Measurements from ENCODE around the gene SLC2A2.
A peak's percentile ranks its signal among the peaks of the same experiment; 100 is the strongest.

Gene SLC2A2

GRCh38 chr3:171026597-171027293 lies at the start of gene SLC2A2:
TSS of gene SLC2A2 (minus strand) at chr3:171026720. CDS start at chr3:171026670, 50 bp downstream.
- FAIRE-seq: no peak

DNA sequence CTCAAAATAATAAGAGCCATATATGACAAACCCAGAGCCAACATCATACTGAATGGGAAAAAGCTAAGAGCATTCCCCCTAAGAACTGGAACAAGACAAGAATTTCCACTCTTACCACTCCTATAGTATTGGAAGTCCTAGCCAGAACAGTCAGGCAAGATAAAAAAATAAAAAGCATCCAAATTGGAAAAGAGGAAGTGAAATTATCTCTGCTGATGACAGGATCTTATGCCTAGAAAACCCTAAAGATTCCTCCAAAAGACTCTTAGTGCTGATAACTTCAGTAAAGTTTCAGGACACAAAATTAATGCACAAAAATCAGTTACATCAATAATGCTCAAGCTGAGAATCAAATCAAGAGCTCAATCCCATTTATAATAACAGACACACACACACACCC lies 45.9 kb upstream of the SLC2A2 start:
- no peak for DNase-seq (ENCODE audit: insufficient read length, low spot score)
- no peak for FAIRE-seq

More at GRCh38 chr3:171026597-171027293, at the start of gene SLC2A2:
- DNase-seq (ENCODE audit: insufficient read length, low spot score): no peak

DNA sequence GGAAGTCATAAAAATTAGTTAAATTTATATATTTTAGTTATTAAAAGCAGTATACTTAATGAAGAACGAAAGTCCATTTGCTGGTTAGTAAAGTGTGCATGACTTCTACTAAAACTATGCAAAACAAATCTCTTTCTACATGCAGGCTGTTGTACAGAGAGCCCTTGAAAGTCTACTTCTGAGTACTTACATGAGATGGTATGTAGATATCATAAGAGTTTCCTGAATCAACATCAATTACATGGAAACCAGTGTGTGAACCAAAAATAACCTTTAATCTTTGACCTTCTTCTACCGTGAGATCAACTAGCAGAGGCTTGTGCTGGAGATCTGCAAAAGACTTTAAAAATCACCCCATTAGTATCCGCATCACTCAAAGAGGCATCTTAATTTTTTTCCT lies 42.1 kb upstream of the SLC2A2 start:
- no peak for FAIRE-seq

DNA sequence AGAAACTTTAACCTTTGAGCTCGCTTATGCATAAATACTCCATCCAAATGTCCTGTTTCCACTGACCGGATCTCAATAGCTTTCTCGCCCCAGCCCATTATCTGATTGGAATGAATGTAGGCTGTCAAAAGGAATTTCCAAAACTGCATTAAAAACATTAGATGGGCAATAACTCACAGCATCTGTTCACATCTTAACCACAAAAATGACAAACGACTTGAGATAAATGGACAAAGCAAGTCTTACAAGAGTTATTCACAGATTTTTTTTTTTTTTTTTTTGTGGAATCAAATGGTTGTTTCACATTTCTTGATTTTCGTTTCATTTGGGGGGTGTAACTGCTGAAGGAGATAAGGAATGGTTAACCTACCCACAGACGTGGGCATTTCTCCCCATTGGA lies 39.7 kb upstream of the SLC2A2 start:
- DNase-seq (ENCODE audit: insufficient read length, low spot score) (no peak), FAIRE-seq (no peak)

More for the DNA sequence above, 42.1 kb upstream of the SLC2A2 start:
- DNase-seq (ENCODE audit: insufficient read length, low spot score): no peak

GRCh38 chr3:171065732-171066131 lies 39.2 kb upstream of the SLC2A2 start:
- FAIRE-seq: no peak
- DNase-seq (ENCODE audit: insufficient read length, low spot score): no peak

DNA sequence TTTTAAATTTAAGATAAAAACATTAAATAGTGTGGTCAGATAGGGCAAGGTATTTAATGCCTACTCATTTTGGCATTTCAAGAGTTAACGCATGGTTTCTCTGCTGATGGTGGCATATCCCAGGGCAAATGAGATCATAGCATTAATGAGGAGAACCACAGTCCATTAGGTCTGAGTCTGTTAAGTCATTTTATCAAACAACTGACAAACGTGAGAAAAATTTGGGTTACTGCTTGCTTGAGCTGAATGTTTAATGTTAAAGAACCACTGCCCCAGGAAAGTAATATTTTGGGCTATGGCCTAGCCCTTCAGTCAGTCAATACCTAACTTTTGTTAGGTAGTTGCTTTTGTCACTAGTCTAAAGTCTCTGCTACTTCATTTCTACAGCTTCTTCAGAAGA lies 37.9 kb upstream of the SLC2A2 start:
- DNase-seq (ENCODE audit: insufficient read length, low spot score): no peak
- FAIRE-seq: no peak

DNA sequence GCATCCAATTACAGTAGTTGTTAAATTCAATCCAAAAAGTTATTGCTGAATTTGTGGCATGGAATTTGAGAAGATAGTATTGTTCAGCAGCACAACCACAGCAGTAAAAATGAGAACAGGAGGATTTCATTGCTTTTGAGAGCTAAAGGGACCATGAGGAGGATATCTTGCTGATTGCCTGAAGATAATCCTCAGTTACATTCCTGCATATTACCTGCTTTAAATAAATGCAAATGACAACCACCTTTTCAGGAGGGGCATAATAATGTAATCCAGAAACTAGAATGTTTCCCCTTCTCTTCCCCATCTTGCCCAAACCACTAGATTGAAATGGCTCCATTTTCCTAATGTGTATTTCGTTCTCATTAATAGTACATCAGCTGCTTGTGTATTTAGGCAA lies 35.2 kb upstream of the SLC2A2 start:
- peak; percentile 4 for FAIRE-seq
- DNase-seq (ENCODE audit: insufficient read length, low spot score): no peak

DNA sequence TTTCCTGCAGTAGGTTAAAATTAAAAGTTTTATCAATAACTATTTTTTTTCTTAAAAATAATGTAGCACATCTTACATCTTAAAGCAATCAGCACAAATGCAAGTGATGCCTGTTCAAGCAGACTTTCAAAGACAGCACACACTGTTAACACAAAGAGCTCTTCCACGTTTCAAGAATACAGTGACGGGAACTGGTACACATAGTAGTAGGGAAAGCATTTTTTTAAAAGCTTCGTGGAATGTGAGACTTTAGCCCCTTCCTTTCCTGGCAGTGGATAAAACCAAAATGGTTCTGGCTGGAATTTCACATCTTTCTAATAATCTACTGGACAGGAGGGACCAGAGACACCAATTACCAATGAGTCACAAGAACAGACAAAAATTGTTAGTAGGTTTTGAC lies 33.5 kb upstream of the SLC2A2 start:
- no peak for DNase-seq (ENCODE audit: insufficient read length, low spot score)
- no peak for FAIRE-seq

DNA sequence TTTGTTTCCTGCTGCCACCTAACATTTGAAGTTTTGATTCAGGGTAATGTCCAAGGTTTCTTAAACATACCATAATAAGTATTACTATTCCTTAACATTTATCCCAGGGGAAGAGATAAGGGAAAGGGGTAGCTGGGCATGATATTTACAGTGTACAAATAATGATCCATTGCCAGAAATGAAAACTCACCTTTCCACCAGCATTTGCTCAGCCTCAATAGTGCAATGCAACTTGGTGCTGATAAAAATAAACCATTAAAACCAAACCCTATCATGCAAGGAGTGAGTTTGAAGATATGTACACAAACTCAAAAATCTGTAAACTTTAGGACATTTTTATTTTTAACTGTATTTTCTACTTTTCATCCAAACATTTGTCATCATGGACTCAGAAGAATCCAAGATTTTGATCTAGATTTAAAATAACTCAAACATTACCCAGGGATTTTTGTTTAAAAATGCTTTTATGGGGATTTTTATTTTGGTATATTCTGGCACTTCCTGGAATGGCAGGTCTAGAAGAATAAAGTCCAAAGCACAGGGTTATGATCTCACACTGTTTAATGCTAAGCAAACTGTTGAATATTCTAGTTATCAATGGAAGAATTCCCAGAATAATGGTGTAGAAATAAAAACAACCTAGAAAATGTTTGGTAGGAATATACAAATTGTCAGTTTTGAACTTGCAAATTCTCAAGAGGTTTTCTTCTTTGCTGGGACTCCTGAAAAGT lies 32.5 kb upstream of the SLC2A2 start:
- no peak for FAIRE-seq

GRCh38 chr3:171058058-171058457 lies 31.5 kb upstream of the SLC2A2 start:
- DNase-seq (ENCODE audit: insufficient read length, low spot score): no peak
- FAIRE-seq: no peak

More for the DNA sequence above, 32.5 kb upstream of the SLC2A2 start:
- DNase-seq (ENCODE audit: insufficient read length, low spot score): no peak

GRCh38 chr3:171057072-171057471 lies 30.6 kb upstream of the SLC2A2 start:
- no peak for FAIRE-seq
- DNase-seq (ENCODE audit: insufficient read length, low spot score): no peak

DNA sequence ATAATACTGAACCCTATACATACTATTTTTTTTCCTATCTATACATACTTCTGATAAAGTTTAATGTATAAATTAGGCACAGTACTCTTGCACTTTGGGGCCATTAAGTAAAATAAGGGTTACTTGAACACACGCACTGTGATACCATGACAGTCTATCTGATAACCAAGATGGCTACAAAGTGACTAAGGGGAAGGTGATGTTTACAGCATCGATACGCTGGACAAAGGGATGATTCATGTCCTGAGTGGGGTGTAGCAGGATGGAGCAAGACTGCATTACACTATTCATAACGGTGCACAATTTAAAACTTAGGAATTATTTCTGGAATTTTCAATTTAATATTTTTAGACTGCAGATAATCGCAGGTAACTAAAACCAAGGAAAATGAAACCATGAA lies 30.0 kb upstream of the SLC2A2 start:
- DNase-seq (ENCODE audit: insufficient read length, low spot score) (no peak), FAIRE-seq (no peak)

DNA sequence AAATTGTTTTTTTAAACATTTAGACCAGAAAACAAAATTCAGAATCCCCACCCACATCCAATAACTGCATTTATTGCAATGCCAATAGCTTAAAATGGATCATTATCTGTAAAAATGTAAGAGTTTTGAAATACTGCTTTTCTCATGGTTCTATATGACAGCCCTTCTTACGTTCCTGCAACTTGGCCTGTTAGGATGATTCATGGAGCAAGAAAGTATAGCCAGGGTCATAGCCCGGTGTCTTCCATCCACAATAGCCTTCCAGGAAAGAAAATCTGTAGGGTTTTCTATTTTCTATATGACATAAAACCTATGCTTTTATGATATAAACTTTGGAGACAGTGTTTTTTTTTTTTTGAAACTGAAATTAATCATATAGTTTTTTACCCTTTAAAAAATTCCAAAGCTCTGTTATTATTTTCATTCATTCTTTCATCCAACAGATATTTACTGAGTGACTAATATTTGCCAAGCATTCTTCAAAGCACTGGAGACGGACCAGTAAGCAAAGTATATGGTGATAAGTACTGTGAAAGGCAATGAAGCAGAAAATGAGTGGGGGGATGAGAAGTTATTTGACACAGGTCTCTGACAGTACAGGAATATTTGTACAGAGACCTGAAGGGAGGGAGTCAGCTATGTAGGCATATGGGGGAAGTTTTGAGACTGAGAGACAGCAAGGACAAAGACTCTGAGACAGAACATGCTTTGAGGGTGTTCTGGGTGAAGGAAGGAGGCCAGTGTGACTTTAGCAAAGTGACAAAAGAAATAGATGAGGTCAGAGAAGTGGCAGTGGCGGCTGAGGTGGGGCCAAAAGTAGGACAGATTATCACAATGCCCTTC lies 29.0 kb upstream of the SLC2A2 start:
- no peak for FAIRE-seq
- no peak for DNase-seq (ENCODE audit: insufficient read length, low spot score)

- FAIRE-seq (no peak), DNase-seq (ENCODE audit: insufficient read length, low spot score) (no peak)
Observed at GRCh38 chr3:171054921-171055320, 28.4 kb upstream of the SLC2A2 start.

DNA sequence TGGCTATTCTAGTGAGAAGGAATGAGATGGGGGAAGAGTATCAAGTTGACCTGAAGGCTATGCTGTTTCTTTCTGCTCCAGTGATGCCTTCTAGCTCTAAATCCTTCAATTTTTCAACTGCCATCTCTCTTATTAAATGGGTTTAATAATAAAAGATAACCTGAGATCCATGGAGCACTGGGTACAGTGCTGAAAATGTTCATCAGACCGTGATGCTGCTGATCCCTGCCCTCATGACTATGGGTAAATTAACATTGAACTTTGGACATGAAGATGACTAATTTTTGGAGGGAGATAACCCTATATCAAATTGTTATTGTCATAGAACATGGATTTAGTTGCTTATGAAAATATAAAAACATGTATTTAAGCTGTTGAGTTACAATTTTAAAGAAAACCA lies 27.7 kb upstream of the SLC2A2 start:
- FAIRE-seq: no peak
- no peak for DNase-seq (ENCODE audit: insufficient read length, low spot score)

DNA sequence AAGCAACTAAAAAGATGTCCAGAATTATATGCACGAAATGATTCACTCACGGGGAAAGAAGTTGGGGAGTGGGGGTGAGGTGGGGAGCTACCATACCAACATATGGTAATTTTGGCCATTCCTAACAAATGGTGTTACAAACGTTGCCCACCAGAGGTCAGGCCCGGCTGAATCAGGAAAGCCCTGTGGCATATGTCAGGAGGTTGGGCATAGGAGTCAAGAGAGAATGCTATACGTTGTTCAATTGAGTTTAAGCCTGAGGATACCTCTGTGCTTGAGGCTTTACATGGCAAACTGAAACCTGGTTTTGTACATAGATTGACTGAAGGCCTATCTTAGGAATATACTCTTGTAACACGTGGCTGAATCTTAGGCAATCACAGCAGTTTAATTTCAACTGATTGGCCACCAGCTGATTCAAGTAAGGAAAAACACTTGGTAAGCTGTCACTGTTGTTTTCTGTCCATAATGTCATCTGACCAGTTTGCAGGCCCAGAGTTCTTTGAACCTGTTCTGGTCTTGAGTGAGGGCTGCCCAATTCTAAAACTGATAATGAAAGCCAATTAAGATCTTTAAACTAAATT lies 23.4 kb upstream of the SLC2A2 start:
- peak; percentile 47 for DNase-seq (ENCODE audit: insufficient read length, low spot score)
- FAIRE-seq: peak; percentile 70

GRCh38 chr3:171046760-171047159 lies 20.2 kb upstream of the SLC2A2 start:
- DNase-seq (ENCODE audit: insufficient read length, low spot score) (no peak), FAIRE-seq (no peak)

GRCh38 chr3:171044835-171045793 lies 18.6 kb upstream of the SLC2A2 start:
- no peak for FAIRE-seq

DNA sequence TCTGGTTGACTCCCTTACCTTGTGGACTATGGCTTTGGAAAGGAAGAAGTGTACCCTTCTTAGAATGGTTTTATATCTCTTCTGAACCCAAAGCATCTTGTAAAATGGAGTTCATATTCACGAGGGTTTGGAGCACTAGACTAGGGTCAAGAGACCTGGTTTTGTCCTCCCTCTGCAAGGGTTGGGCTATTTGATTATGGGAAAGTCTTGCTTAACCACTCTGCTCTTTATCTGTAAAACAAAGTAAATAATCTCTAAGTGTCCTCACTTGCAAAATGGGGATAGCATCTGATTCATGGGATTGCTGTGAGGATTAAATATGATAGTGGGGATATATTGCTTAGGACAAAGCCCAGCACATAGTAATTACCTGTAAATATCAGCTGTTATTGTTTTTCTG lies 17.9 kb upstream of the SLC2A2 start:
- DNase-seq (ENCODE audit: insufficient read length, low spot score) (no peak), FAIRE-seq (no peak)

More at GRCh38 chr3:171044835-171045793, 18.6 kb upstream of the SLC2A2 start:
- DNase-seq (ENCODE audit: insufficient read length, low spot score): no peak

GRCh38 chr3:171039674-171040073 lies 13.2 kb upstream of the SLC2A2 start:
- DNase-seq (ENCODE audit: insufficient read length, low spot score): no peak
- no peak for FAIRE-seq
